Keratinocyte (primary cell): ENCODE measurements around the gene AOPEP. TPM values are rescaled to one million over a fixed set of nuclear protein-coding genes. Genes with fewer than 3 reads are reported as not detected.

ENCODE experiments used
- DNase-seq: peaks from one replicate; pipeline ENCODE4 v3.0.0-alpha.2; 2011; ENCODE audit warnings: low read depth, missing footprints, low spot score
- FAIRE-seq: peaks from 2 replicates; lab custom pipeline; 2011; peaks lifted over from hg19 to GRCh38; lab: Jason Lieb, UNC
- H2AFZ ChIP-seq: 2 replicates; pipeline ENCODE4 v1.6.0; 2012; ENCODE audit warnings: low read length, control low read depth, inconsistent platforms; ENCODE audit not compliant: control insufficient read depth
- H3K27ac ChIP-seq: 2 replicates; pipeline ENCODE4 v1.5.1; 2011; ENCODE audit warnings: low read length; ENCODE audit not compliant: control insufficient read depth, insufficient read depth
- H3K27me3 ChIP-seq: 3 replicates; pipeline ENCODE4 v1.6.0; 2011; ENCODE audit warnings: low read length; ENCODE audit not compliant: control insufficient read depth, insufficient read depth; ENCODE audit errors: extremely low read depth
- H3K36me3 ChIP-seq, 2 experiments: 2 replicates in 1 of 2; 3 replicates in 1 of 2; pipeline ENCODE4 v1.5.1; 2011; ENCODE audit warnings: low read length in 2 of 2, mild to moderate bottlenecking in 1 of 2; ENCODE audit not compliant: control insufficient read depth in 2 of 2, insufficient read depth in 2 of 2; ENCODE audit errors: extremely low read depth in 1 of 2
- H3K4me1 ChIP-seq: 3 replicates; pipeline ENCODE4 v1.5.1; 2011; ENCODE audit warnings: low read length; ENCODE audit not compliant: control insufficient read depth, insufficient read depth; ENCODE audit errors: extremely low read depth
- H3K4me2 ChIP-seq: 3 replicates; pipeline ENCODE4 v1.6.0; 2011; ENCODE audit warnings: low read depth, low read length; ENCODE audit not compliant: control insufficient read depth, insufficient read depth; ENCODE audit errors: extremely low read depth
- H3K4me3 ChIP-seq, 3 experiments: fragments of 200-600 bp in 1 of 3; sonication (generic) in 1 of 3; 2 replicates in 2 of 3; 3 replicates in 1 of 3; pipeline ENCODE4 v1.5.1; 2011 to 2016; ENCODE audit warnings: low read length in 3 of 3, mild to moderate bottlenecking in 3 of 3, control low read depth in 2 of 3, inconsistent platforms in 1 of 3, low read depth in 1 of 3, mixed read lengths in 1 of 3, mixed run types in 1 of 3, moderate library complexity in 1 of 3; ENCODE audit not compliant: control insufficient read depth in 2 of 3, insufficient read depth in 2 of 3; ENCODE audit errors: extremely low read depth in 1 of 3
- H3K79me2 ChIP-seq: 2 replicates; pipeline ENCODE4 v1.6.0; 2012; ENCODE audit warnings: low read length; ENCODE audit not compliant: control insufficient read depth, insufficient read depth
- H3K9ac ChIP-seq: 3 replicates; pipeline ENCODE4 v1.6.0; 2011; ENCODE audit warnings: low read length; ENCODE audit not compliant: control insufficient read depth, insufficient read depth; ENCODE audit errors: extremely low read depth
- H3K9me1 ChIP-seq: 3 replicates; pipeline ENCODE4 v1.6.0; 2011; ENCODE audit warnings: low read length; ENCODE audit not compliant: control insufficient read depth, insufficient read depth; ENCODE audit errors: extremely low read depth
- H3K9me3 ChIP-seq: 2 replicates; pipeline ENCODE4 v1.5.1; 2012; ENCODE audit warnings: low read depth, low read length; ENCODE audit not compliant: control insufficient read depth
- H4K20me1 ChIP-seq: 3 replicates; pipeline ENCODE4 v1.6.0; 2011; ENCODE audit warnings: low read length; ENCODE audit not compliant: control insufficient read depth, insufficient read depth; ENCODE audit errors: extremely low read depth
- CTCF ChIP-seq, 3 experiments: IDR thresholded peaks in 1 of 3; conservative IDR thresholded peaks in 1 of 3; optimal IDR thresholded peaks in 1 of 3; 2 replicates in 2 of 3; 3 replicates in 1 of 3; pipeline versions ENCODE3 to v1.5.1; 2011; ENCODE audit warnings: low read length in 3 of 3, mild to moderate bottlenecking in 3 of 3, moderate library complexity in 2 of 3, control low read depth in 1 of 3, inconsistent platforms in 1 of 3; ENCODE audit not compliant: insufficient read depth in 2 of 3; ENCODE audit errors: extremely low read depth in 1 of 3
- EZH2 ChIP-seq: IDR thresholded peaks from one replicate; pipeline ENCODE4 v1.6.1; 2012; ENCODE audit warnings: inconsistent platforms, mild to moderate bottlenecking, low read length, moderate library complexity
- dilution Hi-C: fragments of 300-500 bp; cut with MboI; formaldehyde crosslinking; loops from one replicate; pipeline ENCODE4 v1.7.0; 2020; ENCODE audit warnings: low sequenced_read_pairs; ENCODE audit not compliant: extremely low pct_ligation_motif_present
- polyA plus RNA-seq, 5 experiments: library from polyadenylated mRNA; depleted of rRNA in 3 of 5; stranded (reverse) in 3 of 5; stranded (forward) in 1 of 5; unstranded in 1 of 5; fragments of >200 nt; gene quantifications; 1 replicate in 1 of 5; 2 replicates in 3 of 5; 3 replicates in 1 of 5; pipeline versions ENCODE4 v1.2.1 to v1.2.3, GENCODE V29; 2011 to 2012; ENCODE audit warnings: missing spikeins in 2 of 5, low read depth in 1 of 5, low replicate concordance in 1 of 5

AOPEP gene
- polyA plus RNA-seq, 1 donor (not counting 4 experiments of a cell fraction or from before 2014, with no cell fraction given): 27.0 TPM

GRCh38 chr9:94892675-94893074 lies 166.2 kb downstream of the AOPEP start:
- Histone ChIP-seq H2AFZ (no peak overlapping the region), H3K9me1 (no peaks in the 10 kb centered on the region), H3K27ac (peak overlapping the region; percentile 6), H3K9me3 (no peaks in the 10 kb centered on the region), H3K79me2 (no peaks in the 10 kb centered on the region), H3K9ac (no peak overlapping the region), H3K27me3 (no peaks in the 10 kb centered on the region), H3K36me3 (no peaks in the 10 kb centered on the region), H3K4me2 (peak overlapping the region; percentile 45), H4K20me1 (no peaks in the 10 kb centered on the region), H3K4me3 (no peak overlapping the region), H3K4me1 (peaks cover 20% of the 10 kb centered on the region)
- no peak for DNase-seq
- TF ChIP-seq CTCF (optimal IDR thresholded peaks at IDR 0.05 in 1 of 3, IDR thresholded peaks at IDR 0.05 in 1 of 3, conservative IDR thresholded peaks at IDR 0.05 in 1 of 3; ENCODE audit: extremely low read depth in 1 of 3, insufficient read depth in 2 of 3, low read length in 3 of 3) (no peak), EZH2 (no peak)
- dilution Hi-C loops: no loop called here
- peak; percentile 81 for FAIRE-seq

GRCh38 chr9:94894094-94894699 lies 167.7 kb downstream of the AOPEP start:
- H3K4me2 ChIP-seq: no peak overlapping the region
- no peak overlapping the region for H2AFZ ChIP-seq
- H3K9ac ChIP-seq: no peak overlapping the region
- H3K4me3 ChIP-seq: no peak overlapping the region
- no peaks in the 10 kb centered on the region for H3K79me2 ChIP-seq
- H3K4me1 ChIP-seq: peaks cover 20% of the 10 kb centered on the region
- no peak for DNase-seq
- no peak overlapping the region for H3K27ac ChIP-seq
- no peak for FAIRE-seq
- no peaks in the 10 kb centered on the region for H3K9me3 ChIP-seq
- H4K20me1 ChIP-seq: no peaks in the 10 kb centered on the region
- TF ChIP-seq EZH2: no peak
- TF ChIP-seq CTCF (optimal IDR thresholded peaks at IDR 0.05 in 1 of 3, IDR thresholded peaks at IDR 0.05 in 1 of 3, conservative IDR thresholded peaks at IDR 0.05 in 1 of 3; ENCODE audit: extremely low read depth in 1 of 3, insufficient read depth in 2 of 3, low read length in 3 of 3): no peak
- dilution Hi-C loops: no loop called here
- H3K9me1 ChIP-seq: no peaks in the 10 kb centered on the region
- no peaks in the 10 kb centered on the region for H3K36me3 ChIP-seq
- H3K27me3 ChIP-seq: no peaks in the 10 kb centered on the region
